Femur (tissue), 1 donor: Measurements from ENCODE around the gene MMP1.
"Not testable (repeated sequence)": the region's sequence is repeated elsewhere in the genome, so short reads cannot be mapped to it uniquely, and the experiment has no call there.

Experiments
- DNase-seq: peaks from one replicate; pipeline ENCODE4 v3.0.0-alpha.2; 2017

MMP1 gene

DNA sequence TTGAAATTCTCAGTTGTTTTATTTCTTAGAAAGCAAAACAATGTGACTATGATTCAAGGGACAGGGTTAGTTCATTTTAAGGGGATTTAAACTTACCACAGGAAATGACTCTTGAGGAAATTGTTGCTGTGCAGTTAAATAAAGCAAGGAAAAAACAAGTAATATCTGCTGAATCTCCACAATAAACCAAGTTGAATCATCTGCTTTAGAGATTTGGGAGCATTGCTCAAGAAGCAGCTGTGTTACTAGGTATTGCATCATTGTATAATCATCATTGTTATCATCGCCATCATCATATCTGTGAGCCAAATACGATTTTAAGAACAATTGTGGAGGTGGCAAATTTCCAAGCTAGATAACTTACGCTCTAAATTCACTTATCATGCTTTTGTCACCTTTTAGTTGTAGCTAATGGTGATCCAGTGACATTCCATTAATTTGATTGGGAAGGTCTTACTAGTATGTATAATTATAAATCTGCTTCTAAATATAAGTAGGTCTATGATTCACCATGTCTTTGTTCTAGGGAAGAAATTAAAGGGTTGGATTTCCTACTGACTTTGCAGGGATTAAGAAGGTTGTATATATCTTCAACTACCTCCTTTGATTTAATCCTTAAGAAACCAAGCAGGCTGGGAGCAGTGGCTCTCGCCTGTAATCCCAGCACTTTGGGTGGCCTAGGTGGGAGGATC, 37.5 kb downstream of the MMP1 start:
- no peak for DNase-seq

DNA sequence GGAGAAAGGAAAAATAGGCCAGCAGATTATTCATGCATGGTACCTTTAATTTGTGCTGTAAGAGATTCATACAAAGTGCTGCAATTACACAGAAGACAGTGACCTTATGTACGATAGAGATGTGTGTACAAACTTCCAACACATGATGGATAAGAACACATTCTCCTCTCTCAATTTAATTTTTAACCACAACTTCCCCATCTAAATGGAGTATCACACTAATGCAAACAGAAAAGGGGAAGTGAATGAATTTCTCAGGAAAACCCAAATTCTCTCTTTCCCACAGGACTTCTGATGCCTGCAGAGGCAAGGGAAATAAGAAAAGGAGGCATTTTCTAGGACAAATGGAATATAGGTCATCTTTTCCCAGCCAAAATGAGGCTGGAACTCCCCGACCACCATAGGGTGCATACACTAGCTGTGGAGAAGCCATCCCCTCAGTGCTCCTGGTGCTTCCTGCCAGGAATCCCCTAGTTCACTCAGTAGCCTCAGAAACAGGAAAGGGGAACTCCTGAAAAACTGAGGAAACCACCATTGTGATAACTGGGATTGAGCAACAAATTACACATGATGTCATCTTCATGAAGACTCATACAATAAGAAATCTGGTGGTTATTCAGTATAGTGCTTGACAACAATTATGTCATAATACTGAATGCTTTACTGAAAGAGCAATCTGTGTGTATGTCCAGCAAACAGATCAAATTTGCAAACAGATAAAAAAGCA, 40.0 kb downstream of the MMP1 start:
- DNase-seq: no peak

DNA sequence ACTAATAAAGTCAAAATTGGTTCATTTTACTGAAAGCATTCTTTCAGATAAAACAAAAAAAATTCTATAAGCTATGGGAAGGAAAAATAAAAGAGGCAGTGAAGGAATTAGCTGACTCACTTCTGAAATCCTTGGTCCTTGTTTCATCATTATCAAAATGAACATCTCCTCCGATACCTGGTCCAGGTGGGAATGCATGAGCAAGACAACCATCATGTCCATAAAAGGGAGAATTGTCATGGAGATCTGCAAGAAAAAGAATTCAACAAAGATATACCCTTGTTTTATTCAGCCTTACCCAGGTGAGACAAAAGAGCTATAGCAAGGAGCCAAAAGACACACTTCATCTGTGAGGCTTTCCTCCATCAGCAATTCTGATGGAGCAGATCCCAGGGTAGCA, 44.7 kb downstream of the MMP1 start:
- DNase-seq: no peak

DNA sequence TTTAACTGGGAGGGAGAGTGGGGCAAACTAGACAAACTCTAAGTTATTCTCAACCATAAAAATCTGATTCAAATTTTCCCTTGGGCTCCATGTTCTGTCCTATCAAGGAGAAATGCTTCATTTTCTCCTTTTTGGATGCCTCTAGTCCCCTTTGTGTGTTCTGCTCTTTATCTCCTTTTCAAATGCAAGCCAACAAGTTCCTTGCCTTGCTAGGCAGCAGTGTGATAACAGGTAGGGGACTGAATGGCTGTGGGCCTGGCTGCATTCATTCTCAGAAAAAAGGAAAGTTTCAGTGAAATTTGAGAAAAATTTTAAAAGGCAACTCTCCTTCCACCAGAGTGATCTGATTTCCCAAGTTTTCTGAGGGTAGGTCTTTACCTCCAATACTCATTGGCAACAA, 46.3 kb downstream of the MMP1 start:
- no peak for DNase-seq

DNA sequence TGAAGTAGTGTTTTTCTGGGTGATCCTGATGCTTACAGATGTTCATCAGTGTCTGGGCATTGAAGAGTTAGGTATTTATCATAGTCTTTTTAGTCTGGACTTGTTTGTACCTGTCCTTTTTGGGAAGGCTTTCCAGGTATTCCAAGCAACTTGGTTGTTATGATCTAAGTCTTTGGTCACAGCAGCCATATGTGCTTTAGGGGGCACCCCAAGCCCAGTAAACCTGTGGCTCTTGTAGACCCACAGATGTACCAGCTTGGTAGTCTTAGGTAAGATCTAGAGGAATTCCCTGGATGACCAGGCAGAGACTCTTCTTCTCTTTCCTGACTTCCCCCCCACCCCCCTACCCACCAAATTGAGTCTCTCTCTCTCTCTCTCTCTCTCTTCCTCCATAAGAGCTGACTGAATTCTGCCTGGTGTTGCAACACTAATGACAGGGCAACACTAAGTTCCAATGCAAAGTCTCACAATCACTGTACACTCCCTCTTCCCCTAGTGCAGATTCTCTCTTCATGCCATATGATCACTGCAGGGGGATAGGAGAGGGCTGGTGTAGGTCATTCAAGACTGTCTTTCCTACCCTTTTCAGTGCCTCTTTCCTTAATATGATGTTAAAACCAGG, 48.7 kb downstream of the MMP1 start:
- DNase-seq: no peak

DNA sequence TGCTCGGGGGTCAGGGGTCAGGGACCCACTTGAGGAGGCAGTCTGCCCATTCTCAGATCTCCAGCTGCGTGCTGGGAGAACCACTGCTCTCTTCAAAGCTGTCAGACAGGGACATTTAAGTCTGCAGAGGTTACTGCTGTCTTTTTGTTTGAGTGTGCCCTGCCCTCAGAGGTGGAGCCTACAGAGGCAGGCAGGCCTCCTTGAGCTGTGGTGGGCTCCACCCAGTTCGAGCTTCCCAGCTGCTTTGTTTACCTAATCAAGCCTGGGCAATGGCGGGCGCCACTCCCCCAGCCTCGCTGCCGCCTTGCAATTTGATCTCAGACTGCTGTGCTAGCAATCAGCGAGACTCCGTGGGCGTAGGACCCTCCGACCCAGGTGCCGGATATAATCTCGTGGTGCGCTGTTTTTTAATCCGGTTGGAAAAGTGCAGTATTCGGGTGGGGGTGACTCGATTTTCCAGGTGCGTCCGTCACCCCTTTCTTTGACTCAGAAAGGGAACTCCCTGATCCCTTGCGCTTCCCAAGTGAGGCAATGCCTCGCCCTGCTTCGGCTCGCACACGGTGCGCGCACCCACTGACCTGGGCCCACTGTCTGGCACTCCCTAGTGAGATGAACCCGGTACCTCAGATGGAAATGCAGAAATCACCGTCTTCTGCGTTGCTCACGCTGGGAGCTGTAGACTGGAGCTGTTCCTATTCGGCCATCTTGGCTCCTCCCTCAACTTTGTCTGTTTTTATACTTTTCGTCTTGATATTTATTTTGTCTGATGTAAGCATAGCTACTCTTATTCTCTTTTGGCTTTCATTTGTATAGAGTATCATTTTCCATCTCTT, 51.0 kb downstream of the MMP1 start:
- not testable (repeated sequence) for DNase-seq
